ENCODE measurements around the gene TNKS2. TPM values are rescaled to one million over a fixed set of nuclear protein-coding genes. Genes with fewer than 3 reads are reported as not detected.
"Not testable (repeated sequence)": the region's sequence is repeated elsewhere in the genome, so short reads cannot be mapped to it uniquely, and the experiment has no call there.

TNKS2 gene
- 10 to 100 TPM; 17.9 to 32.2 (median 26.5) TPM for polyA plus RNA-seq (ENCODE audit: low read depth in 6 of 6)

DNA sequence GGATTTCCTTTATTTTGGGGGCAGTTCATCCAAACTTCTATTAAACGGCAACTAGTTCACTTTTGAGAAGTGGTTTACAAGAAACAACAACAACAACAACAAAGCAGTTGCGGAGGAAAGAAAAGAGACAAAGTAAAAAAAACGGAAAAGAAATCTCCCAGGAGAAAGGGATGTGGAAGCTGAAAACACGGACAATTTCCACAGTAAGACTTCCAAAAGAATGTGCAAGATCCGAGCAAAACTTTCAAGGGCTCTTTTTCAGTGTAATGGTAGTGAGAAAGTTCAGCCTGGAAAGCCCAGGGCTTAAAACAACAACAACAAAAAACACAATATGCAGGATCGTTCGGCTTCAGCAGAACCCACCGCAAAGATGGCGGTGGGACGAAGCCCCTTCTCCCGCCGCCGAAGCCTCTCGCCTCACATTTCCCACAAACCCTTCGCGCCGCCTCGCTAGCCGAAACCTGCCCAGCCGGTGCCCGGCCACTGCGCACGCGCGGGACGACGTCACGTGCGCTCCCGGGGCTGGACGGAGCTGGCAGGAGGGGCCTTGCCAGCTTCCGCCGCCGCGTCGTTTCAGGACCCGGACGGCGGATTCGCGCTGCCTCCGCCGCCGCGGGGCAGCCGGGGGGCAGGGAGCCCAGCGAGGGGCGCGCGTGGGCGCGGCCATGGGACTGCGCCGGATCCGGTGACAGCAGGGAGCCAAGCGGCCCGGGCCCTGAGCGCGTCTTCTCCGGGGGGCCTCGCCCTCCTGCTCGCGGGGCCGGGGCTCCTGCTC lies at the start of gene TNKS2:
TNKS2 (plus strand) TSS at position 553 of the 775 bp plus-strand sequence. CDS start 265 bp downstream, outside the sequence.
- Mint-ChIP-seq H3K27ac (peak within 1 kb of the TSS; percentile 97 to 100 (median 98)), H3K27me3 (no peaks in the 10 kb centered on the region), H3K4me1 (peaks cover 50 to 63% (median 57%) of the 10 kb centered on the region in 3 donors), H3K4me3 (peak within 1 kb of the TSS; percentile 89 to 98 (median 96)), H3K9me3 (no peaks in the 10 kb centered on the region), H3K36me3 (no peaks in the 10 kb centered on the region)
- ATAC-seq (ENCODE audit: low read depth in 2 of 2) (peak; percentile 75 to 79), DNase-seq (peak; percentile 93)

DNA sequence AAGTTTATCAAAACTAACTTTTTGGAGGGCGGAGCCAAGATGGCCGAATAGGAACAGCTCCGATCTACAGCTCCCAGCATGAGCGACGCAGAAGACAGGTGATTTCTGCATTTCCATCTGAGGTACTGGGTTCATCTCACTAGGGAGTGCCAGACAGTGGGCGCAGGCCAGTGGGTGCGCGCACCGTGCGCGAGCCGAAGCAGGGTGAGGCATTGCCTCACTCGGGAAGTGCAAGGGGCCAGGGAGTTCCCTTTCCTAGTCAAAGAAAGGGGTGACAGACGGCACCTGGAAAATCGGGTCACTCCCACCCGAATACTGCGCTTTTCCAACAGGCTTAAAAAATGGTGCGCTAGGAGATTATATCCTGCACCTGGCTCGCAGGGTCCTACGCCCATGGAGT lies 48.6 kb upstream of the TNKS2 start:
- Mint-ChIP-seq H3K27me3 (peaks cover 12 to 22% (median 21%) of the 10 kb centered on the region in 3 donors), H3K9me3 (peaks cover 0 to 12% (median 4%) of the 10 kb centered on the region in 7 donors), H3K27ac (peak overlapping the region in 1 of 6 donors; percentile 75), H3K36me3 (peaks cover 3 to 14% of the 10 kb centered on the region in 2 donors)
- not testable (repeated sequence) for H3K4me3 Mint-ChIP-seq; ATAC-seq (ENCODE audit: low read depth in 2 of 2); H3K4me1 Mint-ChIP-seq; DNase-seq

DNA sequence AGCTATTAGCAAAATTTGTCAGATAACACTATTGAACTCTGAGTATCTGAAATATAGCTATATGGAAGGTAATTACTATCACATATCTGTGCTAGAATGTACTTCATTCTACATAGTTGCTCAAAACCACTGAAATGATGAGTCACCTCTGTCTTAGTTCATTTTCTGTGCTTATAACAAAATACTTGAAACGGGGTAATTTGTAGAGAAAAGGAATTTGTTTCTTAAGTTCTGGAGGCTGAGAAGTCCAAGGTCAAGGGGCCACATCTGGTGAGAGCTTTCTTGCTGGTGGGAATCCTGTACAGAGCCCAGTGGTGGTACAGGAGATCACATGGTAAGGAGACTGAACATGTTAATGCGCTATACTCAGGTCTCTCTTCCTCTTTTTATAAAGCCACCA lies 41.9 kb upstream of the TNKS2 start:
- DNase-seq (no peak), ATAC-seq (ENCODE audit: low read depth in 2 of 2) (no peak)
- H3K27me3 Mint-ChIP-seq: peaks cover 0 to 15% (median 2%) of the 10 kb centered on the region in 3 donors
- H3K4me3 Mint-ChIP-seq: no peak overlapping the region
- H3K4me1 Mint-ChIP-seq: no peaks in the 10 kb centered on the region
- no peaks in the 10 kb centered on the region for H3K36me3 Mint-ChIP-seq
- no peaks in the 10 kb centered on the region for H3K9me3 Mint-ChIP-seq
- H3K27ac Mint-ChIP-seq: no peak overlapping the region

DNA sequence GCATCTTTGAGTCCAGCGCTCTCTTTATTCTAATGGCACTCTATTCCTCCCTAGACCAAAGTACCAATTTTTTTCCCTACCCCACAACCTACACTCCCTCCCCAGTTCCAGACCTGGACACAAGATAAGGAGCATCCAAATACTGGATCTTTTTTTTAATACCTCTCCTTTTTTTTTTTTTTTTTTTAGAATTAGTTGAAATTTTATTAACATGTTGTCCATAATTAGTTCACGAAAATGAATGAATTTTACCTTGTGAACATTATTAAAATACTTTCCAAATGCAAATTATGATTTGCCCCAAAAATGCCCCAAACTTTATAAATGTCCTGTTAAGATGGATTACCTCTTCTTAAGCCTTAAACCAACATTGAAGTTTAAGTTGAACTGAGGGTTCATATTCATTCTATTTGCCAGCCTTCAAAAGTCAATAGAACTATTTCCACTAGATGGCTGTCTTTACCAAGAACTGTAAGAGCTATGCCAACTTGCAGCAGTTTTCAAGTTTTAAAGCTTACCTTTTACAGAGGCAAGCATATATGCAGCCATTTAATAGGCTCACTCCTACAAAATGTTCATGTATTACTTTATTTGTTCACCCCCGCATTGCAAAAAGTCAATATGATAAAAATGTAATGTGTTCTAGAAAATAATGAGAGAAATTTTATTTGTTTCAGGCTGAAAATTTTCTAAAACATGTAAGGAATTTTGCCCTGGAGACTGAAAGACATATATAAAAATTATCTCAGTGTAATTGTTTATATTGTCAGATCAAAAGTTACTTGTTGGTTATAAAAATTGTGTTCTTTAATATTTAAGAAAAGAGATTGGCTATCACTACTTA lies 39.7 kb upstream of the TNKS2 start:
- peaks cover 19 to 23% (median 22%) of the 10 kb centered on the region in 3 donors for H3K27me3 Mint-ChIP-seq
- no peaks in the 10 kb centered on the region for H3K4me1 Mint-ChIP-seq
- no peak overlapping the region for H3K27ac Mint-ChIP-seq
- no peak overlapping the region for H3K4me3 Mint-ChIP-seq
- DNase-seq (peak; percentile 45), ATAC-seq (ENCODE audit: low read depth in 2 of 2) (peak; percentile 61 to 70)
- no peaks in the 10 kb centered on the region for H3K9me3 Mint-ChIP-seq
- no peaks in the 10 kb centered on the region for H3K36me3 Mint-ChIP-seq

DNA sequence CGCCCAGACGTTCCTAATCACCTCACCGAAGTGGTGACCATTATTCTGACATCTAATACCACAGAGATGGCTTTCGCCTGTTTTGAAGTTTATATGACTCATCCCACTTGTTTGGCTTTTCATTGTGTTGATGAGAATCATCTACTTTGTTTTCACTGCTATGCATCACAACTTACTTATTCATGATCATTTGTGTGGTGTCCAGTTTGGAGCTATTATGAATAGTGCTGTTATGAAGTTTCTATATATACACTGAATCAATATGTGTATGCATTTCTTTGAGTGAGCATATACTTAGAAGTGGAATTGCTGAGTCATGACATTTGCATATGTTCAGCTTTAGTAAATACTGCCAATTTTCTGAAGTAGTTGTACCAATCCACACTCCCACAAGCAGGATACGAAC lies 38.6 kb upstream of the TNKS2 start:
- Mint-ChIP-seq H3K4me1 (no peaks in the 10 kb centered on the region), H3K4me3 (no peak overlapping the region), H3K36me3 (no peaks in the 10 kb centered on the region), H3K27ac (no peak overlapping the region), H3K27me3 (peaks cover 19 to 27% (median 25%) of the 10 kb centered on the region in 3 donors), H3K9me3 (no peaks in the 10 kb centered on the region)
- no peak for ATAC-seq (ENCODE audit: low read depth in 2 of 2)
- no peak for DNase-seq

DNA sequence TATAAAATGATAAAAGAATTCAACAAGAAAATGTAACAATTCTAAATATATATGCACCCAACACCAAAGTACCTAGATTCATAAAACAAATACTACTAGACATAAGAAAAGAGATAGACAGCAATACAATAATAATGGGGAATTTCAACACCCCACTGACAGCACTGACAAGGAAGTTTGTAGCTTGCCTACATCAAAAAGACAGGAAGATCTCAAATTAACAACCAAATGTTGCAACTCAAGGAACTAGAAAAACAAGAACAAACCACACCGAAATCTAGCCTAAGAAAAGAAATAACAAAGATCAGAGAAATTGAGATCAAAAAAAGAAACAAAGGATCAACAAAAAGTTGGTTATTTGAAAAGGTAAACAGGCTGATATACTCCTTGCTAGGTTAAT lies 36.5 kb upstream of the TNKS2 start:
- Mint-ChIP-seq H3K36me3 (no peaks in the 10 kb centered on the region), H3K27ac (no peak overlapping the region), H3K27me3 (peaks cover 10 to 35% (median 25%) of the 10 kb centered on the region in 3 donors), H3K4me1 (no peaks in the 10 kb centered on the region), H3K9me3 (no peaks in the 10 kb centered on the region), H3K4me3 (no peak overlapping the region)
- DNase-seq (no peak), ATAC-seq (ENCODE audit: low read depth in 2 of 2) (no peak)

DNA sequence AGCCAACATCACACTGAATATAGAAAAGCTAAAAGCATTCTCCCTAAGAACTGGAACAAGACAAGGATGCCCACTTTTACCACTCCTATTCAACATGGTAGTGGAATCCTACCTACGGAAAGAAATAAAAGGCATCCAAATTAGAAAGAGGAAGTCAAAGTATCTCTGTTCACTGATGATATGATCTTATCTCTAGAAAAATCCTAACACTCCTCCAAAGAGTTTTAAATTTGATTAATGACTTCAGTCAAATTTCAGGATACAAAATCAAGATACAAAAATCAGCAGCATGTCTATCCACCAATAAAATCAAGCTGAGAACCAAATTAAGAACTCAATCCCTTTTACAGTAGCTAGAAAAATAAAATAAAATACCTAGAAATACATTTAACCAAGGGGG lies 35.3 kb upstream of the TNKS2 start:
- no peak for ATAC-seq (ENCODE audit: low read depth in 2 of 2)
- peaks cover 10 to 35% (median 25%) of the 10 kb centered on the region in 3 donors for H3K27me3 Mint-ChIP-seq
- no peak for DNase-seq

DNA sequence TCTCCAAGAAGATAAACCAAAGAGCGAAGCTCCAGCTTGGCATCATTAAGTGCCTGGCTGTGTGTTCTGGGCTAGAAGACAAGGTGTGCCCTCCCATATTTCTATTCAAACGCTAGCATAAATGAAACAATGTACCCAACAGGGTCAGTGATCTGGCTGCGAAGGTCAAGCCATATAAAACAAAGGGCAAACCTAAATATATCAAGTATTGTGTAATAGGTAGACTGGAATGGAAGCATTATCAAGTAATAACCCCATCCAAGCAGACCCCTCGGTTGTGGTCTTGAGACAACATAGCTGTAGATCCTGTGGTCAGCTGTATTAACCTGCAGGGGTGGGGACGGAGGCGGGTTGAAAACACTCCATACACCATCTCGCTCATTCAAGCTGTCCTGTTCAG lies 31.6 kb upstream of the TNKS2 start:
- H3K9me3 Mint-ChIP-seq: no peaks in the 10 kb centered on the region
- H3K4me1 Mint-ChIP-seq: no peaks in the 10 kb centered on the region
- no peak for ATAC-seq (ENCODE audit: low read depth in 2 of 2)
- no peak for DNase-seq
- H3K36me3 Mint-ChIP-seq: no peaks in the 10 kb centered on the region
- peaks cover 2 to 29% (median 22%) of the 10 kb centered on the region in 3 donors for H3K27me3 Mint-ChIP-seq
- no peak overlapping the region for H3K27ac Mint-ChIP-seq
- H3K4me3 Mint-ChIP-seq: no peak overlapping the region

More for the DNA sequence above, 35.3 kb upstream of the TNKS2 start:
- no peak overlapping the region for H3K4me3 Mint-ChIP-seq
- H3K4me1 Mint-ChIP-seq: no peaks in the 10 kb centered on the region
- H3K36me3 Mint-ChIP-seq: no peaks in the 10 kb centered on the region
- H3K27ac Mint-ChIP-seq: no peak overlapping the region
- H3K9me3 Mint-ChIP-seq: no peaks in the 10 kb centered on the region

DNA sequence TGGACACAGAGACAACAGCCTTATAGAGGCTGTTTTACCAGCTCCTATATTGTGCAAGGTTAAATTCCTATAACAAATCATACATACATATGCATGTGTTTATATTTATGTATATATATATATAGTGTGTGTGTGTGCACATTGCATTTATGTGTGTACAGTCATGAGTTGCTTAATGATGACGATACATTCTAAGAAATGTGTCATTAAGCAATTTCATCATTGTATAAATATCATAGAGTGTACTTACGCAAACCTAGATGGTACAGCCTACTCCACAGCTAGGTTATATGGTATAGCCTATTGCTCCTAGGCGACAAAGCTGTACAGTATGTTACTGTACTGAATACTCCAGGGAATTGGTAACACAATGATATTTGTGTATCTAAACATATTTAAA lies 30.1 kb upstream of the TNKS2 start:
- Mint-ChIP-seq H3K9me3 (no peaks in the 10 kb centered on the region), H3K27ac (no peak overlapping the region), H3K4me1 (no peaks in the 10 kb centered on the region), H3K4me3 (no peak overlapping the region), H3K27me3 (peaks cover 0 to 16% (median 15%) of the 10 kb centered on the region in 3 donors), H3K36me3 (no peaks in the 10 kb centered on the region)
- ATAC-seq (ENCODE audit: low read depth in 2 of 2) (no peak), DNase-seq (no peak)

DNA sequence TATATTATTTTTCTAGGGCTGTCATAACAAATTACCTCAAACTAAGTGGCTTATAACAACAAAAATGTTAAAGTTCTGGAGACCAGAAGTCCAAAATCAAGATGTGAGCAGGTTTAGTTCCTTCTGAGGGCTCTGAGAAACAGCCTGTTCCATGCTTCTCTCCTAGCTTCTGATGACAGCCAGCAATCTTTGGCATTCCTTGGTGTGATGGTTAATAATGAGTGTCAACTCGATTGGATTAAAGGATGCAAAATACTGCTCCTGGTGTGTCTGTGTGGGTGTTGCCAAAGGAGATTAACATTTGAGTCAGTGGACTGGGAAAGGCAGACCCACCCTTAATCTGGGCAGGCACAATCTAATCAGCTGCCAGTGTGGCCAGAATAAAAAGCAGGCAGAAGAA lies 26.3 kb upstream of the TNKS2 start:
- DNase-seq (no peak), ATAC-seq (ENCODE audit: low read depth in 2 of 2) (no peak)
- H3K27me3 Mint-ChIP-seq: peaks cover 0 to 9% (median 0%) of the 10 kb centered on the region in 3 donors
- H3K9me3 Mint-ChIP-seq: peaks cover 0 to 2% (median 0%) of the 10 kb centered on the region in 7 donors
- H3K36me3 Mint-ChIP-seq: no peaks in the 10 kb centered on the region
- no peak overlapping the region for H3K4me3 Mint-ChIP-seq
- H3K27ac Mint-ChIP-seq: no peak overlapping the region
- no peaks in the 10 kb centered on the region for H3K4me1 Mint-ChIP-seq

DNA sequence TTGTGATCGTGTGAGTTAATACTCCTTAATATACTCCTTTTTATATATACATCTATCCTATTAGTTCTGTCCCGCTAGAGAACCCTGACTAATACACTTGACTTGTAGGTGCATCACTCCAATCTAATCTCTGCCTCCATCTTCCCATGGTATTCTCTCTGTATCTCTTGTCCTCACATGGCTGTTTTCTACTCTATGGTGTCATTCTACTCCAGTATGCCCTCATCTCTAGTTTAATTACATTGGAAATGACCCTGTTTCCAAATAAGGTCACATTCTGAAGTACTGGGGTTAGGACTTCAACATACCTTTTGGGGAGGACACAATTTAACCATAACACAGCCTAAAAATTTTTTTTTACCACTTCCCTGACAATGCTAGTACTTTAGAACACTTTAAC lies 25.8 kb upstream of the TNKS2 start:
- no peak overlapping the region for H3K4me3 Mint-ChIP-seq
- no peak for DNase-seq
- H3K27ac Mint-ChIP-seq: no peak overlapping the region
- H3K36me3 Mint-ChIP-seq: no peaks in the 10 kb centered on the region
- peaks cover 0 to 9% (median 0%) of the 10 kb centered on the region in 3 donors for H3K27me3 Mint-ChIP-seq
- peaks cover 0 to 2% (median 0%) of the 10 kb centered on the region in 7 donors for H3K9me3 Mint-ChIP-seq
- ATAC-seq (ENCODE audit: low read depth in 2 of 2): no peak
- no peaks in the 10 kb centered on the region for H3K4me1 Mint-ChIP-seq

DNA sequence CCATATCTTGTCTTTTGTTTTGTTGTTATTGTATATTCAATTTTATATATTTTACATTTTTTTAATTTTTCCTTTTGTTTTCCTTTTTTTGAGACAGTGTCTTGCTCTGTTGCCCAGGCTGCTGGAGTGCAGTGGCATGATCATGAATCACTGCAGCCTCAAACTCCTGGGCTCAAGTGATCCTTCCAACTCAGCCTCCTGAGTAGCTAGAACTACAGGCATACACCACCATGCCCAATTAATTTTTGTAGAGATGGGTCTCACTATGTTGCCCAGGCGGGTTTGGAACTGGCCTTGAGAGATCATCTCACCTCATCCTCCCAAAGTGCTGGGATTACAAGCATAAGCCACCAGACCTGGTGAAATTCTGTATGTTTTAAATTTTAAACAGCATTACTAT lies 25.4 kb upstream of the TNKS2 start:
- ATAC-seq (ENCODE audit: low read depth in 2 of 2) (no peak), DNase-seq (no peak)
- Mint-ChIP-seq H3K27me3 (peaks cover 0 to 9% (median 0%) of the 10 kb centered on the region in 3 donors), H3K9me3 (peaks cover 0 to 2% (median 0%) of the 10 kb centered on the region in 7 donors), H3K27ac (no peak overlapping the region), H3K4me1 (no peaks in the 10 kb centered on the region), H3K4me3 (no peak overlapping the region), H3K36me3 (no peaks in the 10 kb centered on the region)

DNA sequence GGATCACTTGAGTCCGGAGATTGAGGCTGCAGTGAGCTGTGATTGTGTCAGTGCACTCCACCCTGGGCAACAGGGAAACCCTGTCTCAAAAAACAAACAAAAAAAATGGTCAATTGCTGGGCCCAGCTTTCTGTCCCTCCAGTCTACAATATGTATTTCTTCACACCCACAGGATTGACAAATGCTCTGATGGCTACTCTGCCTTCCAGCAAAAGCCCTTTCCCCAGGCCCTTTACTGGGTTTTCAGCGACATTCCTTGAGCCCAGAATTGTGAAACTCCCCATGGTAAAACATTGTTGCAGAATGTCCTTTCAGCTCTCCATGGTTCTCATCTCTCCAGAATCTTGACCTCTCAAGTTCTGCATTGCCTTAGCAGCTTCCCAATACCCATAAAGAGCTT lies 23.7 kb upstream of the TNKS2 start:
- no peak overlapping the region for H3K27ac Mint-ChIP-seq
- no peaks in the 10 kb centered on the region for H3K36me3 Mint-ChIP-seq
- ATAC-seq (ENCODE audit: low read depth in 2 of 2) (no peak), DNase-seq (no peak)
- peaks cover 0 to 9% (median 0%) of the 10 kb centered on the region in 3 donors for H3K27me3 Mint-ChIP-seq
- H3K4me3 Mint-ChIP-seq: no peak overlapping the region
- no peaks in the 10 kb centered on the region for H3K4me1 Mint-ChIP-seq
- peaks cover 0 to 2% (median 0%) of the 10 kb centered on the region in 7 donors for H3K9me3 Mint-ChIP-seq

All from naive B cell (primary cell).